HepG2 (cell line): ENCODE data around the gene CDC42BPG. TPM values are rescaled to one million over a fixed set of nuclear protein-coding genes. Genes with fewer than 3 reads are reported as not detected.

Experiments
- CHD4 ChIP-seq: fragments of 200-600 bp; sonication (generic); IDR thresholded peaks from 2 replicates; pipeline ENCODE4 v1.7.0; 2017; ENCODE audit warnings: mild to moderate bottlenecking, low read length, borderline replicate concordance
- E2F2 ChIP-seq: sonication (generic); formaldehyde crosslinking; IDR thresholded peaks from 2 replicates; pipeline ENCODE4 v1.4.0; 2020; ENCODE audit warnings: missing genetic modification reagents, borderline replicate concordance
- HNRNPK ChIP-seq: fragments of 200-400 bp; formaldehyde crosslinking; IDR thresholded peaks from 2 replicates; pipeline ENCODE4 v1.6.1; 2018; ENCODE audit warnings: low read length, low read depth, moderate library complexity, mild to moderate bottlenecking; ENCODE audit not compliant: poor library complexity, severe bottlenecking
- JUN ChIP-seq: sonication (generic); formaldehyde crosslinking; IDR thresholded peaks from 2 replicates; pipeline ENCODE4 v1.4.0; 2020; ENCODE audit warnings: mild to moderate bottlenecking, missing genetic modification reagents
- JUNB ChIP-seq: sonication (generic); formaldehyde crosslinking; IDR thresholded peaks from 2 replicates; pipeline ENCODE4 v1.8.0; 2022; ENCODE audit warnings: missing genetic modification reagents, mild to moderate bottlenecking, borderline replicate concordance
- KDM6A ChIP-seq: IDR thresholded peaks from 2 replicates; pipeline ENCODE4 v1.6.1; 2016; ENCODE audit warnings: low read depth
- NFKBIZ ChIP-seq: IDR thresholded peaks from 2 replicates; pipeline ENCODE4 v1.6.1; 2018; ENCODE audit warnings: missing genetic modification reagents, missing compliant biosample characterization
- POLR2AphosphoS5 ChIP-seq: IDR thresholded peaks from 2 replicates; pipeline ENCODE4 v1.6.1; 2012; ENCODE audit warnings: low read depth, low read length
- SMAD3 ChIP-seq: sonication (generic); formaldehyde crosslinking; IDR thresholded peaks from 2 replicates; pipeline ENCODE4 v1.4.0; 2020; ENCODE audit warnings: missing genetic modification reagents
- SNAI1 ChIP-seq: sonication (generic); formaldehyde crosslinking; IDR thresholded peaks from 2 replicates; pipeline ENCODE4 v1.5.0; 2020; ENCODE audit warnings: mild to moderate bottlenecking, missing genetic modification reagents, borderline replicate concordance
- ZBTB3 ChIP-seq: sonication (generic); formaldehyde crosslinking; IDR thresholded peaks from 2 replicates; pipeline ENCODE4 v1.4.0; 2020; ENCODE audit warnings: low read depth, mild to moderate bottlenecking, moderate library complexity, missing genetic modification reagents, borderline replicate concordance
- ZBTB7B ChIP-seq: sonication (generic); formaldehyde crosslinking; IDR thresholded peaks from 2 replicates; pipeline ENCODE4 v1.4.0; 2020; ENCODE audit warnings: missing genetic modification reagents
- ZNF3 ChIP-seq: IDR thresholded peaks from 2 replicates; pipeline ENCODE4 v1.7.0; 2017; ENCODE audit warnings: inconsistent platforms
- ZNF589 ChIP-seq: sonication (generic); formaldehyde crosslinking; conservative IDR thresholded peaks from 2 replicates; pipeline ENCODE4 v1.8.0; 2022; ENCODE audit warnings: mild to moderate bottlenecking, moderate library complexity, missing genetic modification reagents
- ZNF75D ChIP-seq: sonication (generic); formaldehyde crosslinking; IDR thresholded peaks from 2 replicates; pipeline ENCODE4 v1.8.1; 2023; ENCODE audit warnings: missing genetic modification reagents, mild to moderate bottlenecking, borderline replicate concordance
- ZNF768 ChIP-seq: sonication (generic); formaldehyde crosslinking; IDR thresholded peaks from 2 replicates; pipeline ENCODE4 v1.4.0; 2020; ENCODE audit warnings: missing genetic modification reagents
- ZNF770 ChIP-seq: sonication (generic); formaldehyde crosslinking; IDR thresholded peaks from 2 replicates; pipeline ENCODE4 v1.5.0; 2020; ENCODE audit warnings: mild to moderate bottlenecking, missing genetic modification reagents
- ZNF883 ChIP-seq: sonication (generic); formaldehyde crosslinking; IDR thresholded peaks from 2 replicates; pipeline ENCODE4 v1.5.1; 2020; ENCODE audit warnings: mild to moderate bottlenecking, missing genetic modification reagents; ENCODE audit errors: not compliant biosample characterization
- polyA plus RNA-seq, 8 experiments: library from polyadenylated mRNA; depleted of rRNA in 3 of 8; stranded (reverse) in 7 of 8; unstranded in 1 of 8; fragments of >200 nt; fragmentation: Illumina TruSeq in 4 of 8; extraction: Trizol in 4 of 8; gene quantifications; 2 replicates each; pipeline versions ENCODE4 v1.2.1 to v1.2.3, GENCODE V29; 2011 to 2016; ENCODE audit warnings: low read depth in 4 of 8, missing spikeins in 1 of 8, mixed read lengths in 1 of 8; ENCODE audit not compliant: insufficient read depth in 1 of 8
- total RNA-seq, 5 experiments: library from RNA; depleted of rRNA; stranded (reverse); fragments of >200 nt; fragmentation: Illumina TruSeq; extraction: Trizol; gene quantifications; 2 replicates each; pipeline ENCODE4 v1.2.3, GENCODE V29; 2016; ENCODE audit warnings: low read depth in 1 of 5
- TF ChIP-seq, protein P1 (sequence below): fragments of 450-650 bp; IDR thresholded peaks from 2 replicates; pipeline ENCODE4 v1.6.1; 2017; ENCODE audit warnings: mild to moderate bottlenecking
- TF ChIP-seq, protein P2 (sequence below): IDR thresholded peaks from 2 replicates; pipeline ENCODE4 v1.6.1; 2016; ENCODE audit warnings: low read depth
- TF ChIP-seq, protein P3 (sequence below): sonication (generic); formaldehyde crosslinking; IDR thresholded peaks from 2 replicates; pipeline ENCODE4 v1.5.0; 2020; ENCODE audit warnings: mild to moderate bottlenecking, missing genetic modification reagents

The CDC42BPG gene
- total and polyA plus RNA-seq, 2 of the 13 experiments (the other 11 are each of a cell fraction or from before 2014, with no cell fraction given), result 0.55 to 1.4 TPM

GRCh38 chr11:64887757-64888405 lies 43.4 kb upstream of the CDC42BPG start (continued):
- no peak for TF ChIP-seq NFKBIZ
- TF ChIP-seq JUN, result no peak
- peak; percentile 59 for TF ChIP-seq HNRNPK
- TF ChIP-seq ZBTB7B (CRISPR knock-in tag), result no peak; the same call in 1 of the 2 replicates
- TF ChIP-seq ZNF768, result peak; percentile 62
- TF ChIP-seq POLR2AphosphoS5, result peak; percentile 41; the same call in 1 of the 2 replicates
- no peak for TF ChIP-seq CHD4
- peak; percentile 39; the same call in 1 of the 2 replicates for TF ChIP-seq ZNF770 (CRISPR knock-in tag)
- TF ChIP-seq ZNF3 (CRISPR knock-in tag), result no peak
- no peak for TF ChIP-seq ZNF883 (CRISPR knock-in tag)
- no peak for TF ChIP-seq JUNB (CRISPR knock-in tag)
- TF ChIP-seq ZBTB3 (CRISPR knock-in tag), result no peak
- TF ChIP-seq ZNF589 (CRISPR knock-in tag), result no peak
- TF ChIP-seq KDM6A (CRISPR knock-in tag), result no peak
- TF ChIP-seq SMAD3 (CRISPR knock-in tag), result no peak
- TF ChIP-seq E2F2 (CRISPR knock-in tag), result no peak
- TF ChIP-seq, protein P1, sequence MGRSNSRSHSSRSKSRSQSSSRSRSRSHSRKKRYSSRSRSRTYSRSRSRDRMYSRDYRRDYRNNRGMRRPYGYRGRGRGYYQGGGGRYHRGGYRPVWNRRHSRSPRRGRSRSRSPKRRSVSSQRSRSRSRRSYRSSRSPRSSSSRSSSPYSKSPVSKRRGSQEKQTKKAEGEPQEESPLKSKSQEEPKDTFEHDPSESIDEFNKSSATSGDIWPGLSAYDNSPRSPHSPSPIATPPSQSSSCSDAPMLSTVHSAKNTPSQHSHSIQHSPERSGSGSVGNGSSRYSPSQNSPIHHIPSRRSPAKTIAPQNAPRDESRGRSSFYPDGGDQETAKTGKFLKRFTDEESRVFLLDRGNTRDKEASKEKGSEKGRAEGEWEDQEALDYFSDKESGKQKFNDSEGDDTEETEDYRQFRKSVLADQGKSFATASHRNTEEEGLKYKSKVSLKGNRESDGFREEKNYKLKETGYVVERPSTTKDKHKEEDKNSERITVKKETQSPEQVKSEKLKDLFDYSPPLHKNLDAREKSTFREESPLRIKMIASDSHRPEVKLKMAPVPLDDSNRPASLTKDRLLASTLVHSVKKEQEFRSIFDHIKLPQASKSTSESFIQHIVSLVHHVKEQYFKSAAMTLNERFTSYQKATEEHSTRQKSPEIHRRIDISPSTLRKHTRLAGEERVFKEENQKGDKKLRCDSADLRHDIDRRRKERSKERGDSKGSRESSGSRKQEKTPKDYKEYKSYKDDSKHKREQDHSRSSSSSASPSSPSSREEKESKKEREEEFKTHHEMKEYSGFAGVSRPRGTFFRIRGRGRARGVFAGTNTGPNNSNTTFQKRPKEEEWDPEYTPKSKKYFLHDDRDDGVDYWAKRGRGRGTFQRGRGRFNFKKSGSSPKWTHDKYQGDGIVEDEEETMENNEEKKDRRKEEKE, result no peak
- TF ChIP-seq, protein P2, sequence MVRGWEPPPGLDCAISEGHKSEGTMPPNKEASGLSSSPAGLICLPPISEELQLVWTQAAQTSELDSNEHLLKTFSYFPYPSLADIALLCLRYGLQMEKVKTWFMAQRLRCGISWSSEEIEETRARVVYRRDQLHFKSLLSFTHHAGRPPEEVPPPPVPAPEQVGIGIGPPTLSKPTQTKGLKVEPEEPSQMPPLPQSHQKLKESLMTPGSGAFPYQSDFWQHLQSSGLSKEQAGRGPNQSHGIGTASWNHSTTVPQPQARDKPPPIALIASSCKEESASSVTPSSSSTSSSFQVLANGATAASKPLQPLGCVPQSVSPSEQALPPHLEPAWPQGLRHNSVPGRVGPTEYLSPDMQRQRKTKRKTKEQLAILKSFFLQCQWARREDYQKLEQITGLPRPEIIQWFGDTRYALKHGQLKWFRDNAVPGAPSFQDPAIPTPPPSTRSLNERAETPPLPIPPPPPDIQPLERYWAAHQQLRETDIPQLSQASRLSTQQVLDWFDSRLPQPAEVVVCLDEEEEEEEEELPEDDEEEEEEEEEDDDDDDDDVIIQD (CRISPR knock-in tag), result no peak
- TF ChIP-seq, protein P3, sequence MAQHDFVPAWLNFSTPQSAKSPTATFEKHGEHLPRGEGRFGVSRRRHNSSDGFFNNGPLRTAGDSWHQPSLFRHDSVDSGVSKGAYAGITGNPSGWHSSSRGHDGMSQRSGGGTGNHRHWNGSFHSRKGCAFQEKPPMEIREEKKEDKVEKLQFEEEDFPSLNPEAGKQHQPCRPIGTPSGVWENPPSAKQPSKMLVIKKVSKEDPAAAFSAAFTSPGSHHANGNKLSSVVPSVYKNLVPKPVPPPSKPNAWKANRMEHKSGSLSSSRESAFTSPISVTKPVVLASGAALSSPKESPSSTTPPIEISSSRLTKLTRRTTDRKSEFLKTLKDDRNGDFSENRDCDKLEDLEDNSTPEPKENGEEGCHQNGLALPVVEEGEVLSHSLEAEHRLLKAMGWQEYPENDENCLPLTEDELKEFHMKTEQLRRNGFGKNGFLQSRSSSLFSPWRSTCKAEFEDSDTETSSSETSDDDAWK (CRISPR knock-in tag), result no peak
- TF ChIP-seq SNAI1 (CRISPR knock-in tag), result peak; percentile 66; the same call in 1 of the 2 replicates
- no peak for TF ChIP-seq ZNF75D (CRISPR knock-in tag)
